Caco-2 (cell line): Measurements from ENCODE around the gene NACC1. TPM values are rescaled to one million over a fixed set of nuclear protein-coding genes. Genes with fewer than 3 reads are reported as not detected.

ENCODE experiments used
- BruUV-seq: library from RNA; stranded (reverse); fragments of 400-500 nt; replicated peaks from 2 replicates; lab custom pipeline; 2021; lab: Mats Ljungman, UMichigan
- CTCF ChIA-PET: fragments of 300-600 bp; sonication (Branson Sonifier 250); formaldehyde crosslinking; loops from one replicate; lab custom pipeline; 2022; ENCODE audit warnings: antibody characterized with exemption; lab: Charles Lee
- POLR2A ChIA-PET: fragments of 300-600 bp; sonication (Branson Sonifier 250); formaldehyde crosslinking; loops from one replicate; lab custom pipeline; 2022; ENCODE audit warnings: antibody characterized with exemption; lab: Charles Lee
- DNase-seq, 2 experiments: peaks; one replicate each; pipeline versions ENCODE4 v3.0.0 to v3.0.0-alpha.2; 2020 to 2022
- H3K27me3 ChIP-seq: replicated peaks from 2 replicates; pipeline ENCODE4 v1.6.0; 2011; ENCODE audit warnings: low read length; ENCODE audit not compliant: control insufficient read depth, insufficient read depth
- H3K36me3 ChIP-seq: 2 replicates; pipeline ENCODE4 v1.5.1; 2011; ENCODE audit warnings: low read length; ENCODE audit not compliant: control insufficient read depth, insufficient read depth
- H3K4me1 ChIP-seq: fragments of 250-450 bp; sonication (Bioruptor Pico); 2 replicates; pipeline ENCODE4 v1.5.1; 2020; ENCODE audit warnings: mild to moderate bottlenecking
- H3K4me3 ChIP-seq: 2 replicates; pipeline ENCODE4 v1.5.1; 2011; ENCODE audit warnings: low read depth, mild to moderate bottlenecking, control low read depth, low read length
- H3K9me3 ChIP-seq: fragments of 250-450 bp; sonication (Bioruptor Pico); 2 replicates; pipeline ENCODE4 v1.5.1; 2020; ENCODE audit warnings: mild to moderate bottlenecking, moderate library complexity
- H3K27ac Mint-ChIP-seq: one replicate; pipeline ENCODE4 v1.8.0; 2022; ENCODE audit warnings: mixed read lengths; ENCODE audit not compliant: unreplicated experiment
- H3K27me3 Mint-ChIP-seq: one replicate; pipeline ENCODE4 v1.8.0; 2022; ENCODE audit warnings: mixed read lengths; ENCODE audit not compliant: insufficient read depth, unreplicated experiment
- H3K36me3 Mint-ChIP-seq: one replicate; pipeline ENCODE4 v1.8.0; 2022; ENCODE audit warnings: mild to moderate bottlenecking, mixed read lengths; ENCODE audit not compliant: insufficient read depth, unreplicated experiment
- H3K4me1 Mint-ChIP-seq: one replicate; pipeline ENCODE4 v1.8.0; 2022; ENCODE audit warnings: low read depth, mixed read lengths; ENCODE audit not compliant: unreplicated experiment
- H3K4me3 Mint-ChIP-seq: one replicate; pipeline ENCODE4 v1.8.0; 2022; ENCODE audit warnings: mild to moderate bottlenecking, moderate library complexity, mixed read lengths; ENCODE audit not compliant: unreplicated experiment
- H3K9me3 Mint-ChIP-seq: one replicate; pipeline ENCODE4 v1.8.0; 2022; ENCODE audit warnings: mixed read lengths; ENCODE audit not compliant: unreplicated experiment
- CTCF ChIP-seq, 2 experiments: fragments of 200-600 bp in 1 of 2; IDR thresholded peaks; 1 replicate in 1 of 2; 2 replicates in 1 of 2; pipeline versions ENCODE4 v1.5.1 to v1.8.0; 2011 to 2022; ENCODE audit warnings: antibody characterized with exemption in 1 of 2, control low read depth in 1 of 2, inconsistent platforms in 1 of 2, low read depth in 1 of 2, low read length in 1 of 2, mild to moderate bottlenecking in 1 of 2, moderate library complexity in 1 of 2; ENCODE audit not compliant: insufficient read depth in 1 of 2, severe bottlenecking in 1 of 2, unreplicated experiment in 1 of 2
- intact Hi-C: fragments of 100-400 bp; cut with micrococcal nuclease; formaldehyde crosslinking; loops from one replicate; pipeline ENCODE4 v1.10.0; 2022; ENCODE audit not compliant: unreplicated experiment
- total RNA-seq: library from RNA; stranded (reverse); gene quantifications from 2 replicates; pipeline ENCODE4 v1.2.3, GENCODE V29; 2022

NACC1 gene
- total RNA-seq, 1 experiment from 2014 or later, result 89.6 TPM

DNA sequence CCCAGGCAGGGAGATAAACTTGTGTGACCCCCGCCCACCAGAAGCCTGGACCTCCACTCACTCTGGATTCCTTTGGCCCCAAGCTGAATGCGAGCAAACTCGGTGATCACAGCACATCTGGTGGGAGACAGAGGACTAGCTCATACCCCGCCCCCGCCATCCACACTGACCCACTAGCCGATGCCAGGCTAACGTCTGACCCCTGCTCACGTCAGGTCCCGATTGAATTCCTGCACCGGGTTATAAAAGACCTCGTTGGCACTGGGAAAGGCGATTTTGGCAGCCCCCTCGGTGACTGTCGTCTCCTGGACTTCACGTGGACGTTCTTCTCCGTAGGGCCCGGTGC, 2.2 kb upstream of the NACC1 start:
- ChIA-PET POLR2A (no interaction called here), CTCF (interaction anchor here (0.6 kb wide), 1 partner anchor 44 kb away, joined by 3 read pairs; no protein-coding TSS in a partner anchor)
- peak overlapping the region; percentile 96 for H3K27ac Mint-ChIP-seq
- TF ChIP-seq CTCF (IDR thresholded peaks at IDR 0.05; ENCODE audit: insufficient read depth in 1 of 2, low read depth in 1 of 2, low read length in 1 of 2, severe bottlenecking in 1 of 2, unreplicated experiment in 1 of 2), result no peak
- no peaks in the 10 kb centered on the region for H3K27me3 Mint-ChIP-seq
- BruUV-seq, result no TSS peak
- intact Hi-C loops, result loop anchor here (2.0 kb wide), 1 partner anchor 35 kb away; the partner anchor contains the start of genes IER2 and STX10
- no peak for DNase-seq
- H3K9me3 Mint-ChIP-seq, result no peaks in the 10 kb centered on the region
- H3K4me1 Mint-ChIP-seq, result peaks cover 6% of the 10 kb centered on the region
- Histone ChIP-seq H3K27me3 (no peaks in the 10 kb centered on the region), H3K36me3 (peaks cover 1% of the 10 kb centered on the region), H3K4me1 (no peaks in the 10 kb centered on the region), H3K4me3 (peak overlapping the region; percentile 93), H3K9me3 (no peaks in the 10 kb centered on the region)
- peaks cover 16% of the 10 kb centered on the region for H3K36me3 Mint-ChIP-seq
- H3K4me3 Mint-ChIP-seq, result peak overlapping the region; percentile 100

- TF ChIP-seq CTCF (IDR thresholded peaks at IDR 0.05; ENCODE audit: insufficient read depth in 1 of 2, low read depth in 1 of 2, low read length in 1 of 2, severe bottlenecking in 1 of 2, unreplicated experiment in 1 of 2), result no peak
- H3K4me3 Mint-ChIP-seq, result peak within 1 kb of the TSS; percentile 100
- H3K27me3 ChIP-seq, result no peaks in the 10 kb centered on the region
- intact Hi-C loops, result loop anchor here (2.0 kb wide), 1 partner anchor 34 kb away; the partner anchor contains the start of genes IER2 and STX10
- DNase-seq, result peak; percentile 89 to 92
- H3K4me3 ChIP-seq, result peak within 1 kb of the TSS; percentile 93
- peaks cover 1% of the 10 kb centered on the region for H3K36me3 ChIP-seq
- peak within 1 kb of the TSS; percentile 96 for H3K27ac Mint-ChIP-seq
- no peaks in the 10 kb centered on the region for H3K27me3 Mint-ChIP-seq
- TSS peak; percentile 74 for BruUV-seq
- peaks cover 6% of the 10 kb centered on the region for H3K4me1 Mint-ChIP-seq
- H3K9me3 ChIP-seq, result no peaks in the 10 kb centered on the region
- no peaks in the 10 kb centered on the region for H3K4me1 ChIP-seq
- H3K36me3 Mint-ChIP-seq, result peaks cover 15% of the 10 kb centered on the region
- ChIA-PET POLR2A (no interaction called here), CTCF (interaction anchor here (0.6 kb wide), 1 partner anchor 67 kb away, joined by 3 read pairs; no protein-coding TSS in a partner anchor)
- no peaks in the 10 kb centered on the region for H3K9me3 Mint-ChIP-seq
Measured at GRCh38 chr19:13116282-13117175, 1.5 kb upstream of the NACC1 start, which contains the start of gene TRMT1. TSS of gene TRMT1 (minus strand) at chr19:13116740. CDS start at chr19:13116399, 341 bp downstream.

DNA sequence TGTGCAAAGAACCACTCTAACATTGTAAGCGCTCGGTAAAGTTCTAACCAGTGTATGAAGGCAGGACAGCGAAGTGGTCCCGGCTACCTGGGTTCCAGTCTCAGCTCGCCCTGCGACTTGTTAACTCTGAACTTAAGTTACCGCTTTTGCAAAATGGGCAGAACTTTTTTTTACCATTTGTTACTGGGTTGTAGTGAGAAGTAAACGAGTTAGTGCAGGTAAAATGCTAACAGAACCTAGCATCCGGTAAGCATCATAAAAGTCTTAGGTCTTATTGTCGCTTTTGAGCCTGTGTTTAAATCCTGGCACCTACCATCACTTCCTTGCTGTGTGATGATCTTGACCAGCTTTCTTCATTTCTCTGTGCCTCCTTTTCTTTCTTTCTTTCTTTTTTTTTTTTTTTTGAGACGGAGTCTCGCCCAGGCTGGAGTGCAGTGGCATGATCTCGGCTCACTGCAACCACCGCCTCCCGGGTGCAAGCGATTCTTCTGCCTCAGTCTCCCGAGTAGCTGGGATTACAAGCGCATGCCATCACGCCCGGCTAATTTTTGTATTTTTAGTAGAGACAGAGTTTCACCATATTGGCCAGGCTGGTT, 790 bp upstream of the NACC1 start:
- CTCF ChIA-PET, result interaction anchor here (0.5 to 0.9 kb wide), 4 partner anchors 68 to 151 kb away, joined by 3 to 4 read pairs (median 4); no protein-coding TSS in a partner anchor
- peak overlapping the region; percentile 96 for H3K27ac Mint-ChIP-seq
- POLR2A ChIA-PET, result interaction anchor here (0.7 to 1.0 kb wide), 3 partner anchors 32 to 47 kb away, joined by 3 to 6 read pairs (median 4); no protein-coding TSS in a partner anchor
- no peaks in the 10 kb centered on the region for H3K27me3 Mint-ChIP-seq
- no TSS peak for BruUV-seq
- Histone ChIP-seq H3K4me1 (no peaks in the 10 kb centered on the region), H3K4me3 (peak overlapping the region; percentile 93), H3K9me3 (no peaks in the 10 kb centered on the region), H3K36me3 (peaks cover 1% of the 10 kb centered on the region), H3K27me3 (no peaks in the 10 kb centered on the region)
- TF ChIP-seq CTCF (IDR thresholded peaks at IDR 0.05; ENCODE audit: insufficient read depth in 1 of 2, low read depth in 1 of 2, low read length in 1 of 2, severe bottlenecking in 1 of 2, unreplicated experiment in 1 of 2), result no peak
- H3K4me1 Mint-ChIP-seq, result peaks cover 6% of the 10 kb centered on the region
- H3K4me3 Mint-ChIP-seq, result peak overlapping the region; percentile 100
- H3K36me3 Mint-ChIP-seq, result peaks cover 18% of the 10 kb centered on the region
- intact Hi-C loops, result loop anchor here (2.0 kb wide), 1 partner anchor 34 kb away; the partner anchor contains the start of genes IER2 and STX10
- no peak for DNase-seq
- no peaks in the 10 kb centered on the region for H3K9me3 Mint-ChIP-seq
